Measurements from ENCODE around the gene DLL3. TPM values are rescaled to one million over a fixed set of nuclear protein-coding genes. Genes with fewer than 3 reads are reported as not detected.
A peak's percentile ranks its signal among the peaks of the same experiment; 100 is the strongest.
"Not testable (repeated sequence)": the region's sequence is repeated elsewhere in the genome, so short reads cannot be mapped to it uniquely, and the experiment has no call there.

DLL3 gene
- 1 to 10 TPM; 1.1 to 1.4 TPM for total RNA-seq

- Mint-ChIP-seq H3K4me1 (peaks cover 18% of the 10 kb centered on the region), H3K27ac (no peak within 1 kb of the TSS), H3K9me3 (no peaks in the 10 kb centered on the region), H3K27me3 (peaks cover 66% of the 10 kb centered on the region), H3K36me3 (no peaks in the 10 kb centered on the region), H3K4me3 (peak within 1 kb of the TSS; percentile 15)
- DNase-seq, result peak; percentile 38
Observed at GRCh38 chr19:39498798-39499642, at the start of gene DLL3. Gene DLL3, plus strand, starts transcription at chr19:39498947. Its CDS starts 28 bp downstream, at chr19:39498975.

GRCh38 chr19:39449116-39449797 lies 49.5 kb upstream of the DLL3 start:
- no peaks in the 10 kb centered on the region for H3K27me3 Mint-ChIP-seq
- peaks cover 74% of the 10 kb centered on the region for H3K36me3 Mint-ChIP-seq
- peak overlapping the region; percentile 99 for H3K4me3 Mint-ChIP-seq
- DNase-seq, result no peak
- peaks cover 57% of the 10 kb centered on the region for H3K4me1 Mint-ChIP-seq
- H3K27ac Mint-ChIP-seq, result peak overlapping the region; percentile 100
- H3K9me3 Mint-ChIP-seq, result no peaks in the 10 kb centered on the region

- peaks cover 69% of the 10 kb centered on the region for H3K36me3 Mint-ChIP-seq
- H3K27ac Mint-ChIP-seq, DNase-seq, H3K9me3 Mint-ChIP-seq, H3K27me3 Mint-ChIP-seq, H3K4me3 Mint-ChIP-seq: not testable (repeated sequence)
- H3K4me1 Mint-ChIP-seq, result peaks cover 56% of the 10 kb centered on the region
Observed at GRCh38 chr19:39451257-39451656, 47.5 kb upstream of the DLL3 start.

GRCh38 chr19:39463403-39463802 lies 35.3 kb upstream of the DLL3 start:
- no peaks in the 10 kb centered on the region for H3K9me3 Mint-ChIP-seq
- H3K27me3 Mint-ChIP-seq, result no peaks in the 10 kb centered on the region
- no peak for DNase-seq
- H3K27ac Mint-ChIP-seq, result no peak overlapping the region
- peaks cover 23% of the 10 kb centered on the region for H3K36me3 Mint-ChIP-seq
- no peak overlapping the region for H3K4me3 Mint-ChIP-seq
- H3K4me1 Mint-ChIP-seq, result no peaks in the 10 kb centered on the region

- Mint-ChIP-seq H3K9me3 (no peaks in the 10 kb centered on the region), H3K36me3 (peaks cover 19% of the 10 kb centered on the region), H3K4me3 (no peak overlapping the region), H3K27me3 (no peaks in the 10 kb centered on the region), H3K27ac (peak overlapping the region; percentile 59), H3K4me1 (peaks cover 9% of the 10 kb centered on the region)
- DNase-seq, result no peak
Observed at GRCh38 chr19:39465956-39466747, 32.6 kb upstream of the DLL3 start.

GRCh38 chr19:39467941-39468340 lies 30.8 kb upstream of the DLL3 start:
- H3K4me1 Mint-ChIP-seq, result peaks cover 20% of the 10 kb centered on the region
- DNase-seq, result no peak
- no peak overlapping the region for H3K27ac Mint-ChIP-seq
- peaks cover 26% of the 10 kb centered on the region for H3K36me3 Mint-ChIP-seq
- H3K27me3 Mint-ChIP-seq, result no peaks in the 10 kb centered on the region
- H3K9me3 Mint-ChIP-seq, result no peaks in the 10 kb centered on the region
- no peak overlapping the region for H3K4me3 Mint-ChIP-seq

GRCh38 chr19:39469036-39469435 lies 29.7 kb upstream of the DLL3 start:
- no peak overlapping the region for H3K4me3 Mint-ChIP-seq
- H3K36me3 Mint-ChIP-seq, result peaks cover 27% of the 10 kb centered on the region
- H3K27me3 Mint-ChIP-seq, result no peaks in the 10 kb centered on the region
- no peak overlapping the region for H3K27ac Mint-ChIP-seq
- H3K9me3 Mint-ChIP-seq, result no peaks in the 10 kb centered on the region
- H3K4me1 Mint-ChIP-seq, result peaks cover 20% of the 10 kb centered on the region
- no peak for DNase-seq

- no peaks in the 10 kb centered on the region for H3K9me3 Mint-ChIP-seq
- peak overlapping the region; percentile 3 for H3K27ac Mint-ChIP-seq
- DNase-seq, result no peak
- peaks cover 20% of the 10 kb centered on the region for H3K4me1 Mint-ChIP-seq
- no peaks in the 10 kb centered on the region for H3K27me3 Mint-ChIP-seq
- peaks cover 30% of the 10 kb centered on the region for H3K36me3 Mint-ChIP-seq
- H3K4me3 Mint-ChIP-seq, result no peak overlapping the region
Observed at GRCh38 chr19:39469567-39469966, 29.2 kb upstream of the DLL3 start.

- no peak for DNase-seq
- Mint-ChIP-seq H3K27ac (peak overlapping the region; percentile 72), H3K9me3 (no peaks in the 10 kb centered on the region), H3K27me3 (no peaks in the 10 kb centered on the region), H3K36me3 (peaks cover 33% of the 10 kb centered on the region), H3K4me1 (peaks cover 20% of the 10 kb centered on the region), H3K4me3 (no peak overlapping the region)
Observed at GRCh38 chr19:39470724-39471339, 27.9 kb upstream of the DLL3 start.

- H3K4me1 Mint-ChIP-seq, result peaks cover 20% of the 10 kb centered on the region
- H3K36me3 Mint-ChIP-seq, result peaks cover 37% of the 10 kb centered on the region
- no peaks in the 10 kb centered on the region for H3K9me3 Mint-ChIP-seq
- DNase-seq, result peak; percentile 28
- no peaks in the 10 kb centered on the region for H3K27me3 Mint-ChIP-seq
- H3K4me3 Mint-ChIP-seq, result no peak overlapping the region
- peak overlapping the region; percentile 72 for H3K27ac Mint-ChIP-seq
Observed at GRCh38 chr19:39471756-39472536, 26.8 kb upstream of the DLL3 start.

- Mint-ChIP-seq H3K4me3 (no peak overlapping the region), H3K27ac (no peak overlapping the region), H3K27me3 (no peaks in the 10 kb centered on the region), H3K9me3 (no peaks in the 10 kb centered on the region), H3K4me1 (peaks cover 20% of the 10 kb centered on the region), H3K36me3 (peaks cover 39% of the 10 kb centered on the region)
- DNase-seq, result no peak
Observed at GRCh38 chr19:39472746-39473442, 25.9 kb upstream of the DLL3 start.

GRCh38 chr19:39473443-39473960 lies 25.2 kb upstream of the DLL3 start:
- H3K4me3 Mint-ChIP-seq, result no peak overlapping the region
- H3K4me1 Mint-ChIP-seq, result peaks cover 20% of the 10 kb centered on the region
- H3K9me3 Mint-ChIP-seq, result no peaks in the 10 kb centered on the region
- H3K36me3 Mint-ChIP-seq, result peaks cover 39% of the 10 kb centered on the region
- no peak for DNase-seq
- H3K27ac Mint-ChIP-seq, result no peak overlapping the region
- no peaks in the 10 kb centered on the region for H3K27me3 Mint-ChIP-seq

GRCh38 chr19:39474139-39474620 lies 24.6 kb upstream of the DLL3 start:
- H3K27me3 Mint-ChIP-seq, result no peaks in the 10 kb centered on the region
- no peaks in the 10 kb centered on the region for H3K9me3 Mint-ChIP-seq
- H3K36me3 Mint-ChIP-seq, result peaks cover 39% of the 10 kb centered on the region
- H3K27ac Mint-ChIP-seq, result no peak overlapping the region
- H3K4me1 Mint-ChIP-seq, result peaks cover 20% of the 10 kb centered on the region
- DNase-seq, result peak; percentile 62
- H3K4me3 Mint-ChIP-seq, result no peak overlapping the region
